ENCODE data around the gene COQ10A.
"Not testable (repeated sequence)": the region's sequence is repeated elsewhere in the genome, so short reads cannot be mapped to it uniquely, and the experiment has no call there.

Gene COQ10A

DNA sequence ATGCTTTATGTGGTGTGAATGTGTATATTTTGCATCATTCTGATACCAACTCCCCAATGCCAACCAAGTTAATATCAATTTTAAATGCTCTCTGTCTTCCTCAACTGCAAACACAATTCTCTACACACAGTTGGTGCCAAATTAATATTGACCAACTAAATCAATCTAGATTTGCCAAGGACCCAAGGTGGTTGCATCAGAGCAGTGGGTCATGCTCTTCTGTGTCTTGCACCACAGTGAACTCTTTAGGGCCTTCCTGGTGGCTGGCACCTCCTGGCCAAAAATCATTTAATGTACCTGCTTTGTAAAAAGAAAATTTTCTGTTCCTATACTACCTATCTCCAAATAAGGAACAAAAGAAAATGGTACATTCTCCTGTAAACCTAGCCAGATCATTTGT, 14.1 kb downstream of the COQ10A start:
- no peak for DNase-seq

DNA sequence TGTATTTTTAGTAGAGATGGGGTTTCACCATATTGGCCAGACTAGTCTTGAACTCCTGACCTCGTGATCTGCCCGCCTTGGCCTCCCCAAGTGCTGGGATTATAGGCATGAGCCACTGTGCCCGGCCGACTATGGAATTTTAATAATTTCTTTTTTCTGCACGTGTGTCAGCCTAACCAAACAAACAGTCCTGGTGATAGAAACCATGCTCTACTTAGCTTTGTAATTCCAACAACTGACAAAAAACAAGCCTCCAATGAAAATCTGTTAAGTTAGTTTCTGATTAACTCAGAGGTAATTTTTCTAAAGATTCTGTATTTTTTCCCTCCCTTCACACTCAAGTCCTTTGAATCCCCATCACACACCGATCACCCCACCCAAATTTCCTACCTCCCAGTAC, 15.3 kb downstream of the COQ10A start:
- no peak for DNase-seq

DNA sequence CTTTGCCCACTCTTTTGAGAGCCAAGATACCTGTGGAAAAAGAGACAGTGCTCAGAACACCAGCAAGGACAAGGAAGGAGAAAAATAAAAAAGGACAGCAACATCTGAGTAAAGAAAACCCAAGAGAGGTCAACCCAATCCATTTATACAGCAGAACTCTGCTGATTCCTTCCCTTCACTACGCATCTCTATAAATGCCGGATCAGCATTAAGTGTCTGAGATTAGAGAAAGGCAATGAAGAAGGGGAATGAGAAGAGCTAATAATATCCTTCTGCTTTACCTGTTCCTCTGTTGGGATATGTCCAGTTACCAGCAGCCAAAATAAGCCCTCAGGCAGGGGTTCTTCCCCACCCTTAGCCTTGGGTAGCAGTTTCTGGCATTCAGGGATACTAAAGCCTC, 15.8 kb downstream of the COQ10A start:
- DNase-seq, result no peak

- DNase-seq, result not testable (repeated sequence)
Observed at GRCh38 chr12:56284263-56284662, 17.5 kb downstream of the COQ10A start.

GRCh38 chr12:56286044-56286830, 19.5 kb downstream of the COQ10A start:
- DNase-seq, result no peak

DNA sequence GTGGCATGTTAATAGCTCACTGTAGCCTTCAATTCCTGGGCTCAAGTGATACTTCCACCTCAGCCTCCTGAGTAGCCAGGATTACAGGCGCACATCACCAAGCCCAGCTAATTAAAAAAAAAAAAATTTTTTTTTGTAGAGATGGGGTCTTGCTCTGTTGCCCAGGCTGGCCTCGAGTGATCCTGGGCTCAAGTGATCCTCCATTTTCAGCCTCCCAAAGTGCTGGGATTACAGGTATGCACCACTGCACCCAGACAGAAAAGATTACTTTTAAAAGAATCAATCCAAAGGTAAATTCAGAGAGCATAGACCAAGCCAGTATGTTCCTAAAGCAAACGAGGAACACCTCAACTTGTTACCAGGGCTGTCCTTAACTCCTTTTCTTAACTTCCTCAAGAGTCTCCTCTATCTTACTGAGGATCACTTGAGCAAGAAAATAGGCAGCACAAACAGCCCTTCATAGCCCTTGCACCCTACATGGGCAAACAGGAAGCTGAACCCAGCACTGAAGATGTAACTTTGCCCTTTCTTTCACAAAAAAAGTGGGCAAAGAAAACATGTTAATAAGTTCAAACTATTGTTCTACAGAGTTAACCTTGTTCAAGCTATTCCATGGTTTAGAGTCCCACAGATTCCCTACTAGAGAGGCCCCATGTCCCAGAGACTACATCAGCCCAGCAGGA, 22.1 kb downstream of the COQ10A start:
- DNase-seq, result no peak

DNA sequence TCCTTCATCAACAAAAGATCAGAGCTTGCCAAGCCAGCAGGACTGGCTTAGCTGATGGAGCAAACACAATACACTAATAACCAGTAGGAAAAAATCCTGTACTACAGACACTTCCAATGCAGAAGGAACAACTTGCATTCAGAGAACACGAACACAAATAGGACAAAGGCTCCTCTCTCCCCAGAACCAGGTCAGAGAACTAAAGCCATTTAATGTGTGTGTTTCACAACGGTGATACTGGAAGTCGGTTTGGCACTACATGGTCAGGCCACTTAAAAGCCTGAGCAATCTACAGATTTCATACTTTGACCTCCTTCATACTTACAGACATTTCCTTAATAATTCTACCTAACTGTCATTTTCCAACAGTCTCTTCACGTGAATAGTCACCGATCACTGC, 27.1 kb downstream of the COQ10A start:
- no peak for DNase-seq

DNA sequence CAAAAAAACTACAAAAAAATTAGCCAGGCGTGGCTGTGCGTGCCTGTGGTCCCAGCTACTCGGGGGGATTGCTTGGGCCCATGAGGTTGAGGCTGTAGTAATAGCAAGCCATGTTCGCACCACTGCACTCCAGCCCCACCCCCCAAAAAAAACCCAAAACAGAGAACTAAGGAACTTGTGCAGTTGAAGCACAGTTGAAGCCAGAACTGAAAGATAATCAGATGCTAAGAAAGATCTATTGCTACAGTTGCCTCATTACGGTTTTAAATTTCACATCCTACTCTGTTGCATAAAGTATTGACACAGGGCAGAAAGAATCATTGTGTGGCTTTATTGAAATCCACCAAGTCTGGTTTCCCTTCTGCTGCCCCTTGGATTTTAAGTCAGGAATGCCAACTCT, 29.6 kb downstream of the COQ10A start:
- DNase-seq, result no peak

DNA sequence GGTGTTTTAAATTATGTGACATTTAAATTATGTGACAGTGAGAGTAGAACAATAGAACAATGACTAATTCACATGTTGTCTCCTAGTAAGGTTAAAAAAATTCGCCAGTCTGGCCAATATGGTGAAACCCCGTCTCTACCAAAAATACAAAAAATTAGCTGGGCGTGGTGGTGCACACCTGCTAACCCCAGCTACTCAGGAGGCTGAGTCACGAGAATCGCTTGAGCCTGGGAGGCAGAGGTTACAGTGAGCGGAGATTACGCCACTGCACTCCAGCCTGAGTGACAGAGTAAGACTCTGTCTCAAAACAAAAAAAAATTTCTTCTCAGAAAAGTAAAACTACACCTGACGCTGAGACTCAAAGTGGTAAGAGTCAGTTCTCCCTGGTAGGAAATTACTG, 30.7 kb downstream of the COQ10A start:
- DNase-seq, result no peak

GRCh38 chr12:56298828-56299227, 32.1 kb downstream of the COQ10A start:
- no peak for DNase-seq

- DNase-seq, result peak; percentile 34
Observed at GRCh38 chr12:56299308-56299852, 32.6 kb downstream of the COQ10A start.

DNA sequence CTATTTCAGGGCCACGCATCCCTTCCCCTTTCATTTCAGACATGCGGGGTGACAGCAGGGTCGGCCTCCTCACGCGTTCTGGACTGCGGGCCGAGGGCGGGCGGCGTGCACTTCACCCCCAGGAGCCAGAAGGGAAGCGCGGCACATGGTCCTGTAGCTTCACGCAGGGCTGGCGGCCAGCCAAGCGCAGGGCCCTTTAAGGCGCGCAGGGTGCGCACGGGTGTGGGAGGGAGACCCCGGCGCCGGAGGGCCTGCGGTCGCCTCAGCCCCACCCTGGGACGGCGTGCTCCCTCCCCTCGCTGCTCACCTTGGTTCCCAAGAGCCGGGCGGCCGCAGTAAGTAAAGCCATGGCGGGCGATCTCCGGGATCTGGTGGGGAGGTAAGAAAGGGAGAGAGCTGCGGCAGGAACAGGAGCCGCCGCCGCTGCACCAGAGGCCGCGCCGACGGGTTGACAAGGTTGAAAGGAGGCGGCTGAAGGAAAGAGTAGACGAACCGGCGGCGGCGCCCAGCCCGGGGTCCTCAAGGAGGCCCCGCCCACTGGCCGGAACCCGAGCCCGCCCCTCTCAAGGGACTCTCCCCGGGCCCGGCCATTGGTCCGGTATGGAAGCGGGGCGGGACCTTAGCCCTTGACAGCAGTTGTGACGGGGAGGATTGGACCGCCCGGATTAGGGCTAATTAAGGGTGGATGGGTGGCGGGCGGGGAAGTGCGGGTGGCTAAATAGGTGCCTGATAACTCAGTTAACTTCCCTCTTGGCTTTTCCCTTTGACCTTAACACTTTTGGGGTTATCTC, 33.3 kb downstream of the COQ10A start, which contains the start of gene CS:
Gene CS, minus strand, starts transcription at position 478 of the 791 bp plus-strand sequence. Its CDS starts 129 bp downstream, at position 349.
- peak; percentile 99 for DNase-seq

- DNase-seq, result no peak
Observed at GRCh38 chr12:56300644-56301464, 34.1 kb downstream of the COQ10A start.

GRCh38 chr12:56304276-56304675, 37.5 kb downstream of the COQ10A start:
- no peak for DNase-seq

- no peak for DNase-seq
Observed at GRCh38 chr12:56304872-56305590, 38.3 kb downstream of the COQ10A start.

DNA sequence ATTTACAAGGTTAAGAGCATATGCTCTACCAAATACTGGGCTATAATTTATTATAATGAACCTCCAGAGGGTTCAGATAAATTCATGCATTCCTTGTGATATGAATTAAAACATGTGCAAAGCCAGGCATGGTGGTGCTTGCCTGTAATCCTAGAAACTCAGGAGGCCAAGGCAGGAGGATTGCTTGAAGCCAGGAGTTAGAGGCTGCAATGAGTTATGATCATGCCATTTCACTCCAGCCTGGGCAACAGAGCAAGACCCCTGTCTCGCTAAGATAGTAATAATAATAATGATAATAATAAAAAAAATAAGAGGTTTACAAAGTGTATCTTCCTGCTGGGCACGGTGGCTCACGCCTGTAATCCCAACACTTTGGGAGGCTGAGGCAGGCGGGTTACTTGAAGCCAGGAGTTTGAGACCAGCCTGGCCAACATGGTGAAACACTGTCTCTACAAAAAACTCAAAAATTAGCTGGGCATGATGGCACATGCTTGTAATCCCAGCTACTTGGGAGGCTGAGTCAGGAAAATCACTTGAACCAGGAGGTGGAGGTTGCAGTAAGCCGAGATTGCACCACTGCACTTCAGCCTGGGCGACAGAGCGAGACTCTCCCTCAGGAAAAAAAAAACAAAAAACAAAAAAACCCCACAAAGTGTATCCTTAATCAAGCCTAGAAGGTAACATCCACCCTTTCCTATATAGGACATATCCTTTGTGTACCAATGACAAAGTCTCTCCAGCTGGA, 40.7 kb downstream of the COQ10A start:
- no peak for DNase-seq

- no peak for DNase-seq
Observed at GRCh38 chr12:56308714-56309113, 42.0 kb downstream of the COQ10A start.

GRCh38 chr12:56311003-56311402, 44.3 kb downstream of the COQ10A start:
- no peak for DNase-seq

DNA sequence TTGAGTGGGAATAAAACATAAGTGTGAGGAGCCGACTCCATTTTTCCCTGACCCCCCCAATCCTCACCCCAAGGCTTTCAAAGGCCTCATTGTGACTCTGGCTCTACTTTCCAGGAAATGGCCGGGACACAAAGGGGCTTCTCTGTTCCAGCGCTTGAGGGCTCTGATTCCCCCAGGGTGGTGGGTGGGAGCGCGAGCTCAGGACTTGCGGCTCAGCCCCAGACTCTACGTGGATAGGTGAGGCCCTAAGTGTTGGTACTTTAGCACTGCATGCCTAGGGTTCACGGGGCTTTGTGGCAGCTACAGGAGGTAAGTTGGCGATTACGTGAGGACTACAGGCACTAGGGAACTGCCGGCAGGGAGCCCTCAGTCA, 48.5 kb downstream of the COQ10A start:
- DNase-seq, result no peak

GRCh38 chr12:56315622-56316473, 49.1 kb downstream of the COQ10A start, which contains the start of gene CNPY2:
Gene CNPY2, minus strand, starts transcription at chr12:56315988. Its CDS starts 771 bp downstream, at chr12:56315217.
- DNase-seq, result peak; percentile 93
